ENCODE measurements around the gene ASB1.

ASB1 gene

DNA sequence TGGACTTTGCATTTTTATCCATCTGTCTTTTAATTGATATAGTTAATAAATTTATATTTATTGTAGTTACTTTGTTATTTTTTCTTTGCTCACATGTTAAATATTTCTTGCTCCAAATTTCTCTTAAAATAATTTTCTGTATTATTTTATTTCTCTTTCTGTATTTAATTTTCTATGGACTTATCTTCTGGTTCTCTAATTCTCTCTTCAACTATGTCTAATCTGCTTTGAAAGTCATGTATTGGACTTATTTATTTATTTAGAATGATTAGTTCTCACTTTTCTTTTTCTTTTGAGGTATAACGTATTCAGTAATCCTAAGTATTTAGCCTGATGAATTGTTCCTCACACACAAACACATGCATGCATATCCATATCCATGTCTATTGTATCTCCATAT, 53.1 kb downstream of the ASB1 start:
- Histone ChIP-seq H3K9ac (ENCODE audit: low read length) (no peak overlapping the region), H3K9me3 (ENCODE audit: low read length) (peaks cover 3% of the 10 kb centered on the region), H3K36me3 (ENCODE audit: insufficient read depth, low read length) (no peaks in the 10 kb centered on the region), H3K9me2 (ENCODE audit: low read depth, low read length) (no peaks in the 10 kb centered on the region), H3K4me2 (ENCODE audit: low read length) (no peak overlapping the region), H4K20me1 (ENCODE audit: insufficient read depth, low read length) (no peaks in the 10 kb centered on the region), H3K79me2 (ENCODE audit: insufficient read depth, low read length) (no peaks in the 10 kb centered on the region), H3K27ac (ENCODE audit: low read depth, low read length, poor library complexity, severe bottlenecking) (no peak overlapping the region), H3F3A (ENCODE audit: insufficient read depth, low read length) (no peaks in the 10 kb centered on the region), H3K4me3 (ENCODE audit: low read depth, low read length, poor library complexity, severe bottlenecking) (no peak overlapping the region), H3K4me1 (ENCODE audit: insufficient read depth, low read length, severe bottlenecking) (no peaks in the 10 kb centered on the region), H3K27me3 (ENCODE audit: insufficient read depth, low read length) (no peaks in the 10 kb centered on the region; the same call in 1 of the 2 replicates), H2AFZ (ENCODE audit: low read length) (no peak overlapping the region)
- no peak for TF ChIP-seq CTCF (IDR thresholded peaks at IDR 0.05; ENCODE audit: low read length)
- TF ChIP-seq EZH2 (IDR thresholded peaks at IDR 0.05; ENCODE audit: borderline replicate concordance, low read length): no peak

DNA sequence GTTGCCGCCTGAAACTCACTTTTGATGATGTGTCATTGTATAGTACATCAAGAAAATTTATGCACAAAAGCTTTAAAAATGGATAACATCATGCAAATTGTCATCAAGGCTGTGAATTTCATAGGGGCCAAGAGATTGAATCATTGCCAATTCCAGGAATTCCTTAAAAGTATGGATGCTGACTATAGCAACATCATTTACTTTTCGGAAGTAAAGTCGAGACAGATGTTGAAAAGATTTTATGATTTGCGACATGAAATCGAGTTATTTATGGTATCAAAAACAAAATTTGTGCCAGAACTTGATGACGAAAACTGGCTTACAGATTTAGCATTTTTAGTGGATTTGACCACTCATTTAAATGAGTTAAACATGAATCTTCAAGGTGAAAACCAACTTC, 56.3 kb downstream of the ASB1 start:
- no peak overlapping the region for H3K4me2 ChIP-seq (ENCODE audit: low read length)
- H3K36me3 ChIP-seq (ENCODE audit: insufficient read depth, low read length): no peaks in the 10 kb centered on the region
- H3K9me3 ChIP-seq (ENCODE audit: low read length): peaks cover 3% of the 10 kb centered on the region; the same call in 1 of the 2 replicates
- H3F3A ChIP-seq (ENCODE audit: insufficient read depth, low read length): no peaks in the 10 kb centered on the region
- no peaks in the 10 kb centered on the region for H4K20me1 ChIP-seq (ENCODE audit: insufficient read depth, low read length)
- TF ChIP-seq EZH2 (IDR thresholded peaks at IDR 0.05; ENCODE audit: borderline replicate concordance, low read length) (no peak), CTCF (IDR thresholded peaks at IDR 0.05; ENCODE audit: low read length) (no peak)
- H3K4me3 ChIP-seq (ENCODE audit: low read depth, low read length, poor library complexity, severe bottlenecking): no peak overlapping the region
- H2AFZ ChIP-seq (ENCODE audit: low read length): no peak overlapping the region
- no peaks in the 10 kb centered on the region for H3K79me2 ChIP-seq (ENCODE audit: insufficient read depth, low read length)
- no peaks in the 10 kb centered on the region for H3K27me3 ChIP-seq (ENCODE audit: insufficient read depth, low read length)
- no peaks in the 10 kb centered on the region for H3K9me2 ChIP-seq (ENCODE audit: low read depth, low read length)
- H3K9ac ChIP-seq (ENCODE audit: low read length): no peak overlapping the region
- no peak overlapping the region for H3K27ac ChIP-seq (ENCODE audit: low read depth, low read length, poor library complexity, severe bottlenecking)
- H3K4me1 ChIP-seq (ENCODE audit: insufficient read depth, low read length, severe bottlenecking): no peaks in the 10 kb centered on the region

GRCh38 chr2:238483656-238484055, 56.9 kb downstream of the ASB1 start:
- Histone ChIP-seq H3K79me2 (ENCODE audit: insufficient read depth, low read length) (no peaks in the 10 kb centered on the region), H3K27ac (ENCODE audit: low read depth, low read length, poor library complexity, severe bottlenecking) (no peak overlapping the region), H3K36me3 (ENCODE audit: insufficient read depth, low read length) (no peaks in the 10 kb centered on the region), H3K4me1 (ENCODE audit: insufficient read depth, low read length, severe bottlenecking) (no peaks in the 10 kb centered on the region), H3K4me2 (ENCODE audit: low read length) (no peak overlapping the region), H3K9me2 (ENCODE audit: low read depth, low read length) (no peaks in the 10 kb centered on the region), H3F3A (ENCODE audit: insufficient read depth, low read length) (no peaks in the 10 kb centered on the region), H3K9me3 (ENCODE audit: low read length) (peaks cover 2% of the 10 kb centered on the region; the same call in 1 of the 2 replicates), H3K9ac (ENCODE audit: low read length) (no peak overlapping the region), H4K20me1 (ENCODE audit: insufficient read depth, low read length) (no peaks in the 10 kb centered on the region), H3K27me3 (ENCODE audit: insufficient read depth, low read length) (no peaks in the 10 kb centered on the region), H3K4me3 (ENCODE audit: low read depth, low read length, poor library complexity, severe bottlenecking) (no peak overlapping the region), H2AFZ (ENCODE audit: low read length) (no peak overlapping the region)
- TF ChIP-seq CTCF (IDR thresholded peaks at IDR 0.05; ENCODE audit: low read length) (no peak), EZH2 (IDR thresholded peaks at IDR 0.05; ENCODE audit: borderline replicate concordance, low read length) (no peak)

All from OCI-LY1 (cell line).